Activated naive CD4-positive, alpha-beta T cell treated with anti-CD3 and anti-CD28 coated beads for 36 hours (primary cell): Measurements from ENCODE around the gene B4GALT4. TPM values are rescaled to one million over a fixed set of nuclear protein-coding genes. Genes with fewer than 3 reads are reported as not detected.

Experiments
- CTCF ChIA-PET: fragments of 350-600 bp; sonication (Branson Sonifier 250); formaldehyde crosslinking; loops from one replicate; lab custom pipeline; 2021; ENCODE audit warnings: antibody characterized with exemption; lab: Charles Lee
- DNase-seq: peaks from one replicate; pipeline ENCODE4 v3.0.0-alpha.2; 2020
- H3K27ac Mint-ChIP-seq: one replicate; pipeline ENCODE4 v1.8.0; 2021; ENCODE audit warnings: mild to moderate bottlenecking, mixed read lengths
- H3K27me3 Mint-ChIP-seq: one replicate; pipeline ENCODE4 v1.8.0; 2021; ENCODE audit warnings: low read depth, mixed read lengths
- H3K36me3 Mint-ChIP-seq: one replicate; pipeline ENCODE4 v1.8.0; 2021; ENCODE audit warnings: low read depth, mixed read lengths
- H3K4me1 Mint-ChIP-seq: one replicate; pipeline ENCODE4 v1.8.0; 2021; ENCODE audit warnings: low read depth, mixed read lengths
- H3K4me3 Mint-ChIP-seq: one replicate; pipeline ENCODE4 v1.8.0; 2021; ENCODE audit warnings: mild to moderate bottlenecking, moderate library complexity, mixed read lengths
- H3K9me3 Mint-ChIP-seq: one replicate; pipeline ENCODE4 v1.8.0; 2021; ENCODE audit warnings: mixed read lengths
- intact Hi-C: fragments of 100-400 bp; cut with micrococcal nuclease; formaldehyde crosslinking; loops from one replicate; pipeline ENCODE4 v1.15.1; 2023
- total RNA-seq, 2 experiments: library from RNA; stranded (reverse); gene quantifications; one replicate each; pipeline ENCODE4 v1.2.3, GENCODE V29; 2021

Gene B4GALT4
- total RNA-seq, 2 experiments from 2014 or later, result 22.0 to 22.8 TPM

GRCh38 chr3:119220970-119221667 is 19.6 kb downstream of the B4GALT4 start:
- Mint-ChIP-seq H3K9me3 (no peaks in the 10 kb centered on the region), H3K27ac (peak overlapping the region; percentile 91), H3K4me3 (no peak overlapping the region), H3K27me3 (no peaks in the 10 kb centered on the region), H3K4me1 (peaks cover 69% of the 10 kb centered on the region), H3K36me3 (peaks cover 53% of the 10 kb centered on the region)
- no peak for DNase-seq
- intact Hi-C loops, result loop anchor here (1.0 to 10.0 kb wide), 5 partner anchors 279 to 1524 kb away; partner anchors contain the start of genes GTF2E1 and RABL3
- CTCF ChIA-PET, result interaction anchor here (0.8 to 3.9 kb wide), 4 partner anchors 13 to 75 kb away, joined by 3 to 28 read pairs (median 6); partner anchors contain the start of genes B4GALT4 and TEX55

GRCh38 chr3:119220198-119220597 is 20.5 kb downstream of the B4GALT4 start:
- no peaks in the 10 kb centered on the region for H3K27me3 Mint-ChIP-seq
- no peak overlapping the region for H3K4me3 Mint-ChIP-seq
- CTCF ChIA-PET, result interaction anchor here (0.8 to 3.9 kb wide), 3 partner anchors 19 to 340 kb away, joined by 3 to 28 read pairs (median 5); partner anchors contain the start of genes B4GALT4 and CD80
- H3K27ac Mint-ChIP-seq, result peak overlapping the region; percentile 94
- no peak for DNase-seq
- H3K4me1 Mint-ChIP-seq, result peaks cover 69% of the 10 kb centered on the region
- H3K9me3 Mint-ChIP-seq, result no peaks in the 10 kb centered on the region
- intact Hi-C loops, result loop anchor here (2.0 to 10.0 kb wide), 4 partner anchors 278 to 1525 kb away; partner anchors contain the start of genes GTF2E1 and RABL3
- H3K36me3 Mint-ChIP-seq, result peaks cover 61% of the 10 kb centered on the region

- Mint-ChIP-seq H3K4me1 (peaks cover 74% of the 10 kb centered on the region), H3K4me3 (peak overlapping the region; percentile 63)
- intact Hi-C loops, result loop anchor here (1.0 to 2.0 kb wide), 11 partner anchors 9 to 1378 kb away; partner anchors contain the start of genes ARHGAP31, B4GALT4, COX17 and NDUFB4
Measured at GRCh38 chr3:119219069-119219468, 21.6 kb downstream of the B4GALT4 start.

GRCh38 chr3:119211803-119212202 is 28.9 kb downstream of the B4GALT4 start:
- Mint-ChIP-seq H3K27ac (no peak overlapping the region), H3K27me3 (no peaks in the 10 kb centered on the region), H3K9me3 (no peaks in the 10 kb centered on the region), H3K4me1 (peaks cover 46% of the 10 kb centered on the region), H3K4me3 (no peak overlapping the region), H3K36me3 (peaks cover 54% of the 10 kb centered on the region)
- intact Hi-C loops, result no loop called here
- CTCF ChIA-PET, result interaction anchor here (0.5 to 1.7 kb wide), 7 partner anchors 14 to 671 kb away, joined by 3 to 4 read pairs (median 3); partner anchors contain the start of gene TEX55
- no peak for DNase-seq

More at GRCh38 chr3:119219069-119219468, 21.6 kb downstream of the B4GALT4 start:
- H3K9me3 Mint-ChIP-seq, result no peaks in the 10 kb centered on the region
- H3K36me3 Mint-ChIP-seq, result peaks cover 67% of the 10 kb centered on the region
- H3K27ac Mint-ChIP-seq, result peak overlapping the region; percentile 94
- CTCF ChIA-PET, result interaction anchor here (1.7 to 3.9 kb wide), 2 partner anchors 20 to 22 kb away, joined by 5 to 28 read pairs; partner anchors contain the start of gene B4GALT4
- no peaks in the 10 kb centered on the region for H3K27me3 Mint-ChIP-seq
- peak; percentile 78 for DNase-seq

GRCh38 chr3:119211193-119211592 is 29.5 kb downstream of the B4GALT4 start:
- Mint-ChIP-seq H3K27ac (no peak overlapping the region), H3K4me3 (no peak overlapping the region), H3K27me3 (no peaks in the 10 kb centered on the region), H3K9me3 (no peaks in the 10 kb centered on the region), H3K36me3 (peaks cover 54% of the 10 kb centered on the region), H3K4me1 (peaks cover 52% of the 10 kb centered on the region)
- intact Hi-C loops, result no loop called here
- CTCF ChIA-PET, result interaction anchor here (1.0 to 1.7 kb wide), 4 partner anchors 14 to 67 kb away, joined by 3 to 4 read pairs (median 3); no protein-coding TSS in a partner anchor
- no peak for DNase-seq

- Mint-ChIP-seq H3K27ac (no peak overlapping the region), H3K36me3 (peaks cover 26% of the 10 kb centered on the region), H3K4me1 (peaks cover 56% of the 10 kb centered on the region), H3K27me3 (no peaks in the 10 kb centered on the region), H3K9me3 (no peaks in the 10 kb centered on the region), H3K4me3 (no peak overlapping the region)
- CTCF ChIA-PET, result interaction anchor here (1.6 to 4.2 kb wide), 2 partner anchors 13 to 34 kb away, joined by 3 to 19 read pairs; partner anchors contain the start of gene B4GALT4
- intact Hi-C loops, result loop anchor here (1.0 kb wide), 2 partner anchors 12 to 34 kb away; no protein-coding TSS in a partner anchor
- DNase-seq, result no peak
Measured at GRCh38 chr3:119207512-119207875, 33.2 kb downstream of the B4GALT4 start.

GRCh38 chr3:119206611-119207511 is 33.8 kb downstream of the B4GALT4 start:
- H3K4me1 Mint-ChIP-seq, result peaks cover 56% of the 10 kb centered on the region
- no peak overlapping the region for H3K27ac Mint-ChIP-seq

GRCh38 chr3:119205685-119206084 is 35.0 kb downstream of the B4GALT4 start:
- Mint-ChIP-seq H3K4me1 (peaks cover 56% of the 10 kb centered on the region), H3K27ac (no peak overlapping the region), H3K4me3 (no peak overlapping the region), H3K9me3 (no peaks in the 10 kb centered on the region), H3K36me3 (peaks cover 16% of the 10 kb centered on the region), H3K27me3 (no peaks in the 10 kb centered on the region)
- CTCF ChIA-PET, result interaction anchor here (4.2 kb wide), 1 partner anchor 36 kb away, joined by 19 read pairs; the partner anchor contains the start of gene B4GALT4
- intact Hi-C loops, result no loop called here
- no peak for DNase-seq

More at GRCh38 chr3:119206611-119207511, 33.8 kb downstream of the B4GALT4 start:
- peak; percentile 44 for DNase-seq
- Mint-ChIP-seq H3K4me3 (no peak overlapping the region), H3K36me3 (peaks cover 23% of the 10 kb centered on the region), H3K9me3 (no peaks in the 10 kb centered on the region), H3K27me3 (no peaks in the 10 kb centered on the region)
- intact Hi-C loops, result loop anchor here (1.0 kb wide), 2 partner anchors 12 to 34 kb away; no protein-coding TSS in a partner anchor
- CTCF ChIA-PET, result interaction anchor here (1.6 to 4.2 kb wide), 2 partner anchors 14 to 34 kb away, joined by 3 to 19 read pairs; partner anchors contain the start of gene B4GALT4

GRCh38 chr3:119205209-119205608 is 35.5 kb downstream of the B4GALT4 start:
- H3K4me3 Mint-ChIP-seq, result peak overlapping the region; percentile 13
- H3K36me3 Mint-ChIP-seq, result peaks cover 11% of the 10 kb centered on the region
- H3K27me3 Mint-ChIP-seq, result no peaks in the 10 kb centered on the region
- no peaks in the 10 kb centered on the region for H3K9me3 Mint-ChIP-seq
- CTCF ChIA-PET, result interaction anchor here (4.2 kb wide), 1 partner anchor 36 kb away, joined by 19 read pairs; the partner anchor contains the start of gene B4GALT4
- DNase-seq, result no peak
- no peak overlapping the region for H3K27ac Mint-ChIP-seq
- intact Hi-C loops, result no loop called here
- peaks cover 53% of the 10 kb centered on the region for H3K4me1 Mint-ChIP-seq

GRCh38 chr3:119195911-119196310 is 44.8 kb downstream of the B4GALT4 start:
- Mint-ChIP-seq H3K27ac (no peak overlapping the region), H3K36me3 (no peaks in the 10 kb centered on the region), H3K4me1 (no peaks in the 10 kb centered on the region), H3K9me3 (no peaks in the 10 kb centered on the region), H3K27me3 (no peaks in the 10 kb centered on the region), H3K4me3 (no peak overlapping the region)
- intact Hi-C loops, result no loop called here
- CTCF ChIA-PET, result interaction anchor here (0.9 kb wide), 1 partner anchor 45 kb away, joined by 3 read pairs; the partner anchor contains the start of gene B4GALT4
- DNase-seq, result no peak

- CTCF ChIA-PET, result no interaction called here
- no peak for DNase-seq
- H3K27me3 Mint-ChIP-seq, result no peaks in the 10 kb centered on the region
- no peaks in the 10 kb centered on the region for H3K9me3 Mint-ChIP-seq
- no peak overlapping the region for H3K4me3 Mint-ChIP-seq
- no peaks in the 10 kb centered on the region for H3K4me1 Mint-ChIP-seq
- intact Hi-C loops, result no loop called here
- H3K27ac Mint-ChIP-seq, result no peak overlapping the region
- no peaks in the 10 kb centered on the region for H3K36me3 Mint-ChIP-seq
Measured at GRCh38 chr3:119195151-119195476, 45.6 kb downstream of the B4GALT4 start.
